HG03354 (cell line): ENCODE data around the gene COL6A2.
"Not testable (repeated sequence)": the region's sequence is repeated elsewhere in the genome, so short reads cannot be mapped to it uniquely, and the experiment has no call there.

Experiments used
- ATAC-seq: cut with Tn5 transposase; IDR thresholded peaks from one replicate; pipeline ENCODE4 v1.9.1; 2021; ENCODE audit warnings: mild to moderate bottlenecking; ENCODE audit not compliant: unreplicated experiment, poor library complexity, severe bottlenecking

The COL6A2 gene

DNA sequence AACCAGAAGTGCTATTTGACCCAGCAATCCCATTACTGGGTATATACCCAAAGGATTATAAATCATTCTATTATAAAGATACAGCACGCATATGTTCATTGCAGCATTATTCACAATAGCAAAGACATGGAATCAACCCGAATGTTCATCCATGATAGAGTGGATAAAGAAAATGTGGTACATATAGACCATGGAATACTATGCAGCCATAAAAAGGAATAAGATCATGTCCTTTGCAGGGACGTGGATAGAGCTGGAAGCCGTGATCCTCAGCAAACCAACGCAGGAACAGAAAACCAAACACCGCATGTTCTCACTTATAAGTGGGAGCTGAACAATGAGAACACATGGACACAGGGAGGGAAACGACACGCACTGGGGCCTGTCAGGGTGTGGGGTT, 21.2 kb upstream of the COL6A2 start:
- ATAC-seq = not testable (repeated sequence)

DNA sequence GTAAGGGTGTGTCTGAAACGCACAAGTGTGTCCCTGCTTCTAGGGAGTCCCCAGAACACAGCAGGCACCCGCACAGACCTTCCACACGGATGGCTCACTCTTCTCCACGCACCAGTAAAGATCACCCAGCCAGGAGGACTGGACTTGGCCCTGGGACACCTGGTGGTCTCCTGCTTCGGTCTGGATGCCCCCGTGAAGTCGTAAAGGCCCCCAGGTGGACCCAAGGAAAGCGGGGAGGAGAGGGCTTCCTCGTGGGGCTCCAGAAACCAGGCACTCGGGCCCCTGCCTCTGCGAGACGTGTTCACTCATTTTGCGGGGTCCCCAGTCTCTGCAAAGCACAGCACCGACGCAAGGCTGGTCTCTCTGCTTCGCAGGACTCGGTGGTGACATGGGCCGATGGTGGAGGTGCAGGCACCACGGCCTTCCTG, 20.2 kb upstream of the COL6A2 start:
- no peak for ATAC-seq

DNA sequence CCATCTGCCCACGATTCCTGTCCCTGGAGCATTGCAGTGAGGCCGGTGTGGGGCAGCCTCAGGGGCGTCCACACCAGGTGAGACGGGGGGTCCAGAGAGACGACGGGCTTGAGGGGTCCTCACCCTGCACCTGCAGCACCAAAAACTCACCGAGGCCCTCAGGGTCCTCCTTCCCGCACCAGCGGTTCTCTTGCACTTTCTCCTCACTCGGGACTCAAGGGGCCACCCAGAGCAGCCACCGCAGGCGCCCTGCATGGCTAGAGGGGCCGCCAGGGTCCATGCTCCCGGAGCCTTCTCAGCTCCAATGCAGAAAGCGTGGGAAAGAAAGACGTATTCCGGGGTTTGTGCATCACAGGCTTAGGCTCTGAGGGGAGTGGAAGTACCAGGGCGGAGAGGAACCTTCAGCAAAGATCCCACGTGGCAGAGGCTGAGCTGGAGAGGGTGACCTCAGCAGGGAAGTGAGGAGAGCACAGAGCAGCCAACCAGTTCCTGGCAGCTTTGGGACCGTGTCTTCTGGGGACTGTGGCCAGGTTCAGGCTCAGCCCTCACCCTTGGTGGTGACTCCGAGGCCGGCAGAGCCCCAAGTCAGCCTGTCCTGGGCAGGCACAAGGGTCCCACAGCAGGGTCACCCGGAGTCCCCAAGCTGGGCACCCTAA, 19.5 kb upstream of the COL6A2 start:
- no peak for ATAC-seq

DNA sequence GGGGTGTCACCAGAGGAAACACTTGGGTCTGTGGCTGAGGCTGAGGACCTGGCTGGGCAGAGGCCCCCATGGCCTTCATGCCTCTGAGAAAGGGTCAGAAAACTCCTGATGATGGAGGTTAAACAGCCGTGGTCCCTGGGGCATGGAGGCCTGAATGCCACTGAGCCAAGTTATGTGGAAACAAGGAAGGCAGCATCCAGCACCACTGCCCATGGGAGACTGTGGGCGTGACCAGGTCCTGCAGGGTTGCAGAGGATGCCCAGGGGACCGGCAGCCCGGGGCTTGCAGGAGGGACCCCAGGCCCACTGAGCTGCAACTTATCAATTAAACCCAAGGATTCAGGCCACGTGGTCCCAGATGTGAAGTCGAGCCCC, 18.9 kb upstream of the COL6A2 start:
- no peak for ATAC-seq

DNA sequence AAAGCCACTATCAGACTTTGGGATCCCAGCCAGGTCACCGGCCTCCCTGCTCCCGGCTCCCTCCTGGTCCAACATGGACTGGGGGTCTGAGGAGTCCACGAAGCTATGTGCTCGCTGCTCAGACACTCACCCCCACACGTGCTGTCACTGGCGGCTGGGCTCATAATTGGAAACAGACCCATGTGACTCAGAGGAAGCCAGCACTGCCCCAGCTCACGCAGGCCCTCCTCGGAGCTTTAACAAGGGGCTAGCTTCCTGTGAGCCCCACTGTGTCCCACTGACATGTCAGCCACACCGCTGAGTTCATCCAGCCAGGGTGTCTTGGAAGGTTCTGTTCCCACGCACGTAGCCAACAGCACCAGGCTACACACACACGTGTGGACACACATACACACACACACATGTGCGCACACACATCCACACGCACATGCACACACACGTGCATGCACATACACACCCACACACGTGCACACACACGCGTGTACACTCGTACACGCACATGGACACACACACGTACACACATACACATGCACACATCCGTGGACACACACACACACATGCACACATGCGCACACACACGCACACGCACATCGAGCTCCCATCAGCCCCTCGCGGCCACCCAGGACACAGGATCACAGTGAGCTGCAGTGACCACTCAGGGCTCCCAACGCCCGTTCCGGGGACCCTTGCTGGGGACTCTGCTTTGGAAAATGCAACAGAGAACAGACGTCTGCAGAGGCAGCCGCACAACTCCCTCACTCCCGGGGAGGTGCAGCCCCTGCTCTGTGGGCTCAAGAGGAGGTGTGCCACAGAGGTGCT, 18.4 kb upstream of the COL6A2 start:
- no peak for ATAC-seq

DNA sequence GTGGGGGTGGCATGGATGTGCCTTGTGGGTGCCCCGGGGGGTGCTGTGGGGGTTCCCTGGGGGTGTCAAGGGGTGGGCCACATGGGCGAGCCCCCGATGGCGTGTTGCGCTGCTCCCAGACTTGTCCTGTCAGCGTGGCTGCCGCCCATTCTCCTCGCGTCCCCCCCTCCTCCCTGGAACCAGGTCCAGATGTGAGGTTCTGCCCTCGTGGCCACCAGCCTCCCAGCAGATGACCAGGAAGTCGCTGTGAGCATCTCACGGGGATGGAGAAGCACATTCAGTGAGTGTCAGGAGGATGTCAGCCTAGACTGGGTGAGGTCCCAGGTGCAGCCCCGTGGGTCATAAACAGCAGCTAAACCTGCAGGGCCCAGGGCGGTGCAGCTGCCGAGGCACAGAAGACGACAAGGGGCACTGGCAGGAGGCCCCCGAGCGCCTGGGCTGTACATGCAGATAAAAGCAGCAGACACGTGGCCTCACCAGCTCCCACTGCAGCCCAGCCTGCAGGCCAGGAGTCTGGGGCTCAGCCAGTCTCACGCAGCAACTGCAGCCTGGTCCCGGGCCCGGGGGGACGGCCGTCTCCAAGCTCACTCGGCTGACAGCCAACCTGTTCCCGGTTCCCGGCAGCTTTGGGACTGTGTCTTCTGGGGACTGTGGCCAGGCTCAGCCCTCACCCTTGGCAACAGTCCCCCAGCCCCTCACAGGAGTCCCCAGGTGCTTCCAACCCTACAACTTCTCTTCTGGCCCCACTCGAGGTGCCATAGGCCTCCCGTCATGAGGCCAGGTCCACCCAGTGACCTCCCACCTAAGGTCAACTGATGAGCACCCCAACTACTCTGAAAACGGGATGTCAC, 17.5 kb upstream of the COL6A2 start:
- no peak for ATAC-seq

DNA sequence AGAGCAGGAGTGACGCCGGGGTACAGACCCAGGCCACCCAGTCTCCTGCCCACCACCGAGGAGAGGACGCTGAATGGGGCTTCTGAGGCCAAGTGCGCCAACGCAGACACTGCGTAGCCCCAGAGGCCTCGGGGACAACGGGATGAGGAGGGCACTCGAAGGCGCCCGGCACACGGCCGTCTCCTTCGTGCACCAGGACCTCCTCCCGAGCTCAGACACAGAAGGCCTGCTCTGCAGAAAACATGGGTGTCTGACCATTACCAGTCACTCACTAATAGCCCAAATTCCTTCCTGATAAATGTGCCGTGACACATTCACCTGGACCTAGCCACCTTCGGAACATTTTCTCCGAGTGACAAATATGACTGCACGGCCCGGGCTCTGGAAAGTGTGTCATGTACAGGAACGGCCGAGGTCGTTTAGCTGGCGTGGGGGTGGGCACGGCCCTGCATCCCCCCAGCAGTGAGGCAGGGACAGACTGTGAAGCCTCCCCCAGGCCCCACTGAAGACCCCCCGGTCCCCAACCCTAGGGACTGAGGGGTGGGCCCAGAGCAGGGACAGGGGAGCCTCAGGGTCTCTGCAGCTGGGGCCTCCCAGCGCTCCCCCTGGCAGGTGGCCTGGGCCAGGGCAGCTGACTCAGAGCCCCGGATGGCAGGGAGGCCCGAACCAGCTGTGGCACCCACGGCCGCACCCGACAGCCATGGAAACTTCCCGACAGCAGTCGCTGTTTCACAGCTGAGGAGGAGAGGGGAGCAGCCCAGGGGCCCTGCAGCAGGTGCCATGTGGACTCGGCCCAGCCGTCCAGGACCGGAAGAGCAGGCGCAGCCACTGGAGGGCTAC, 16.7 kb upstream of the COL6A2 start:
- ATAC-seq = no peak

DNA sequence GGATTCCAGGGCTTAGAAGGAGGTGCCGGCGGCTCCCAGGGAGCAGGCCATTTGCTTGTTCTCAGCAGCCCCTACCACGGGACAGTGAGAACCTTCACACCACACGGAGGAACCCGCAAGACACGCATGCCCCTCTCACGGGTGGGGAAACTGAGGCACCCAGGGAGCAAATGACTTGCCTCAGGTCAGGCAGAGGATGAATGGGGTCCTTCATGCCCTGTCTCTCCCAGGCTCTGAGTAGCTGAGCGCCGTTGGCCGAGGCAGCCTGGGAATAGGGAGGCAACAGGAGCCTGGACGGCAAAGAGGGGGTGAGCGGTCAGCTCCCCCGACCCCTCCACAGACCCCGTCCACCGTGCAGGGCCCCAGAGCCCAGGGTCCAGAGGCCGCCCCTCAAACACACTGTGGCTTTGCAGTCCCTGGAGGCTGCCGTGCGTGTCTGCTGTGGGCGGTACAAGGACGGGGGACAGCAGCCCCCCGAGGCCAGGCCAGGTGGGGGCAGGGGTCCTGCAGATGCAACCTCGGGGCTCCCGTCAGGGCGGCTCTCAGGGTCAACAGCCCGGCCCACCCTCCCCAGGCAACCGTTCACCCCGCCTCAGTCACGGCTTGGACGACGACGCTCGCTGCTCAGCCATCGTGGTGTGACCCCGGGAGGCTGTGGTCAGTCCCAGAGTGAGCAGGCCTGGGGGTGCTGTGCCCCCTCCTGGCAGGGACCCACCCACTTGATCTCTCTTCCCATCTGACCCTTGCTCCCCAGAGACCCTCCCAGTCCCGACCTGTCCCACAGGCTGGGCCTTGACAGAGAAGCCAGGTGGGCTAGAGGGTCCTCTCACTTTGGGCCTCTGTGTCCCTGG, 15.8 kb upstream of the COL6A2 start:
- no peak for ATAC-seq

DNA sequence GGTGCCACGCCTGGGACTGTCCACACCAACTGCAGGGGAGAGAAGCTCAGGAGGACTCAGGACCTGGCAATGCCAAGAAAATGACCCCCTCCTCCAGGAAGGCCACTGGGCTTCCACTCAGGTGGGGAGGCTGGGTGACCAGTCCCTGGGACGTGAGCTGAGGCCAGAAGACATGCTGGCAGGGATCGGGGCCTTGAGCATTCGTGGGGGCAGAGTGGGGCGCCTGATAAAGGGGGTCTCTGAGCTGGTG, 15.3 kb upstream of the COL6A2 start:
- ATAC-seq = no peak

DNA sequence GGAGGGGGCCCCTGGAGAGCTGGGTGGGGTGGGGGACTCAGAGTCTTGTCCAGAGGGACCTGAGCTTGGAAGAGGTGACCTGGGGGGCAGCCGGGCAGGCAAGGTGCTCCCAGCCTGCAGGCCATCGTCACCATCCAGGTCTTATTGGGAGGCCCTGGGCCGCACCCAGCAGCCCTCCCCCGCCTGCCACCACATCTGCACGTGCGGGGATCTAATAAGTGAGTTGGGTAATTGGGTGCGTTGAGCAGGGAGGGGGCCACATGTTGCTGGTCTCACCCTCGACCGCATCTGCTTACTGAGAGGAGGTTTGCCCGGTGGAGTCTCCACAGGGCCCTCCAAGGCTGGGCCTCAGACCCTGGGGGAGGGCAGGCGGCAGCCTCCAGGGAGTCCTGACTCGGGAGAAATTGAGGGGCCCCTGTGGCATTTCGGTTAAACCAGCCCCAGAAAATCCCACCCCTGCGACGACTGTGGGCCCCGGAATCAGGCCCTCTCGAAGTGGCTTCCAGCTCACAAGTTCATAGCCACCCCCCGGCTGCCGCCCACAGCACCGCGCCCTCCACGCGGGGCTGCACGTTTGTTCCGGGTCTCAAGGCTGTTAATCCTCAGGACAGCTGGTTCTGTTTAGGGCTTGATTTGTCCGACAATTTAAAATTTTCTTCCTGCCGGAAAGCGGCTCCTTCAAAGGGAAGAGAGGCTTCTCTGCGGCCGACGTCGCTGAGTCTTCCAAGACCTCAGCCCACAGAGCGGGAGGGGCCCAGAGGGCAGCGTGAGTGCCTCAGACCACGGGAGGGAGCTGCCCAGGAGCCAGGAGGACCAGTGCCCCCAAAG, 14.7 kb upstream of the COL6A2 start:
- ATAC-seq = no peak

DNA sequence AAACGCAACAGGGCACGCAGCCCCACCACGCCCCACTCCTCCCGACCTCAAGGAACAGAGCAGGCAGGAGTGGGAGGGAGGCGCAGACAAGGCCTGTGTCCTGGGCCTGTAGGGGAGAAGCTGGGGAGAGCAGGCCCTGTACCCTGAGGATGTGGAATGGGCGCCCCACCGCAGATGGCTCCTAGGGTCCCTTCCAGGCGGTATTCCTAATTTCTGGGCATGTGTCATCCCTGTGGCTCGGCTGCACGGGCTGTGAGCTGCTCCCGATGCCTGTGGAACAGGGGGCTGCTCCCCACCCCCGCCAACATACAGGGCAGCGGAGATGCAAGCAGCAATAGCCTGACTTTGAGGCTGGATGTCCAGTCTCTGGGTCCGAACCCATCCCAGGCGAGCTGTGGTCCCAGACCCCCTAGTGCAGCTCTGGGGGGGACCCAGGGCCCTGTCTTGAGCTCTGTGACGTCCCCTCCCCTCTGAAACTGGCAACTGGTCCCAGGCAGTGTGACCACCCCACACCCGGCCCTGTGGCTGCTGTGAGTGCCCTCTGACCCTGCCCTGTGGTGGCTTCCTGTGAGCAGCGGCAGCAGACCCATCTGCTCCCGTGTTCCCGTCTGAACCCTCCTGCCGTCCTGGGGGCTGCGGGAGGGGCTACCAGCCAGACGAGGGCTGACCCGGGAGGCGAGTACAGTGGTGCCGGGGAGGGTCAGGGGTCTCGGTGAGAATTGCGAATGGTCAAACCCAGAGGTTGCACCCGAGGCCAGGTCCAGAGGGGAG, 13.9 kb upstream of the COL6A2 start:
- ATAC-seq = no peak

DNA sequence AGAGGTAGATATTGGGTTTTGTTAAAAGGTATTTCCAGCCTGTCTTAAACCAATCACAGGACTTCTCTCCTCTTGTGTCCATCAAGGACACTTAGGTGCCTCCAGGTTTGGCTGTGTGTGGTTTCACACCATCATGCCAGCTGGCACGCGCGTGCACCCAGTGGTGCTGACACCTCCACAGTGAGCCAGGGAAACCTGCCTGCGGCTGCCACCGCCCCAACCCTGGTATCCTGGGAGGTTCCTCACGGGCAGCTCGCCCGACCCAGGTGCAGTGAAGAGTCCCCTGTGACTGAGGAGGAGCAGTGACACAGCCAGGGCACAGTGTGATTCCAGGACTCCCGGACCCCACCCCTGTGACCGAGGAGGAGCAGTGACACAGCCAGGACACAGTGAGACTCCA, 13.2 kb upstream of the COL6A2 start:
- no peak for ATAC-seq

DNA sequence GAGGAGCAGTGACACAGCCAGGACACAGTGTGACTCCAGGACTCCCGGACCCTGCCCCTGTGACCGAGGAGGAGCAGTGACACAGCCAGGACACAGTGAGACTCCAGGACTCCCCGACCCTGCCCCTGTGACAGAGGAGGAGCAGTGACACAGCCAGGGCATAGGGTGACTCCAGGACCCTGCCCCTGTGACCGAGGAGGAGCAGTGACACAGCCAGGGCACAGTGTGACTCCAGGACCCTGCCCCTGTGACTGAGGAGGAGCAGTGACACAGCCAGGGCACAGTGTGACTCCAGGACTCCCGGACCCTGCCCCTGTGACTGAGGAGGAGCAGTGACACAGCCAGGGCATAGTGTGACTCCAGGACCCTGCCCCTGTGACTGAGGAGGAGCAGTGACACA, 12.7 kb upstream of the COL6A2 start:
- not testable (repeated sequence) for ATAC-seq

DNA sequence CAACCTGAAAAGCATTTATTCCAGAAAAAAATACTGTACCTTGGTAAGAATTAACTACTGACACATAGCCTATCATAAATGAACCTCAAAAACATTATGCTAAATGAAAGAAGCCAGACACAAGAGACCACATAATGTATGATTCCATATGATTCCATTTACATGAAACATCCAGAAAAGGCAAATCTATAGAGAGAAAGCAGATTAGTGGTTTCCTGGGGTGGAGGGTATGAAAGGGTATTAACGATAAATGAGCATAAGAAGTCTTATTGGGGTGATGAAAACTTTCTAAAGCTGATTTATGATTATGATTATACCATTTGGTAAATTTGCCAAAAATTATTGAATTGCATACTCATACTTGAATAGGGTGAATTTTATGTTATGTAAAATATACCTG, 10.3 kb upstream of the COL6A2 start:
- ATAC-seq = no peak

DNA sequence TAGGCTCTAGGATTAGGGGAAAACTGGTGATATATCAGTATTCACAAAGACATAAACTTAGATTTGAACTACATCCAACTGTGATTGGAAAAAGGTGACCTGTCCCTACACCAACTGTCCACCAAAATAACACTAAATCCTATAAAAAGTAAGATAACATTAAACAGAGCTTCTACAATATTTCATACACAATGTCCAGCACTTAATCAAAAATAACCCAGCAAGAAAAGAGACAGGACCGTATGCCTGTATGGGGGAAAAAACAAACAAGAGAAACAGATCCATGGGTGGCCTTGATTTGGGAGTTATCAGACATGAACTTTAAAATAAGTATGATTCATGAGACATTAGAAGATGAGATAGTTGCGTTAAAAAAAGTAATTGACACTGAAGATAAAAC, 9.7 kb upstream of the COL6A2 start:
- ATAC-seq = no peak

DNA sequence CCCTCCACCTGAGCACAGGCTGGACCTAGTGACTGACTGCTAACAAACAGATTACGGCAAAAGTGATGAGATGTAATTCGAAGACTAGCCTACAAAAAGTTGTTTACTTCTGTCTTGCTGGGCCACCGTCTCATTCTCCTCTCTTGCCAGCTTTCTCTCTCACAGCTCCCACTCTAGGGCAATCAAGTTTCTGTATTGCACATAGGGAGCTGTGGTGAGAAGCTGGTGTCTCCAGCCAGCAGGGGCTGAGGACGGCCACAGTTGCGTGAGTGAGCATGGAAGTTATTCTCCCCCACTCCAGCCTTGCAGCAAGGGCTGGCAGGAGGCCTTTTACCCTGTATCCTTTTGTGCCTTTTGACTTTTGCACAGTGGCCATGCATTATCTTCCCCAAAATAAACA, 8.6 kb upstream of the COL6A2 start:
- no peak for ATAC-seq

DNA sequence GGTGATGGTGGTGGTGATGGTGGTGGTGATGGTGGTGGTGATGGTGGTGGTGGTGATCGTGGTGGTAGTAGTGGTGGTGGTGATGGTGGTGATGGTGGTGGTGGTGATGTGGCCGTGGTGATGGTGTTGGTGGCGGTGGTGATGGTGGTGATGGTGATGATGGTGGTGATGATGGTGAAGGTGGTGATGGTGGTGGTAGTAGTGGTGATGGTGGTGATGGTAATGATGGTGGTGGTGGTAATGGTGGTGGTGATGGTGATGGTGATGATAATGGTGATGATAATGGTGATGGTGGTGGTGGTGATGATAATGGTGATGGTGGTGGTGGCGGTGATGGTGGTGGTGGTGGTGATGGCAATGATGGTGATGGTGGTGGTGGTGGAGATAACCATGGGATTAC, 6.8 kb upstream of the COL6A2 start:
- ATAC-seq = no peak

DNA sequence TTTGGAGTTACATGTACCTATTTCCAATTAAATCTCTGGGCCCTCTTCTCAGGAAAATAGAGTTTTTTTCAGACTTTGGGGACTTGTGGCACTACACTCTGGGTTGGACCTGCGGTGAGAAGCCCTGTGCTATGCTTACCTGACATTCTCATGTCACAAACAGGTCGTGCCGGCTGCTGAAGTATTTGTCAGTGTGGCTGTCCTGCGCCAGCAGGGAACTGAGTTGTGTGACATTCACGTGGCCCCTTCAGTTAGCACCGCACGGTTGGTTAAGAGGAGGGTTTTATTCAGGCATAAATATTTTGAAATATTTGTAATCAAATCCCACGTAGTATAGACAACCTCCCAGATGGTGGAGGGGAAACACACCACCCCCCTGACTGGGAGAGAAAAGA, 6.3 kb upstream of the COL6A2 start:
- no peak for ATAC-seq
